HCEC 1CT (cell line): ENCODE results near the gene DCAF15.

Experiments
- DNase-seq: peaks from one replicate; pipeline ENCODE4 v3.0.0-alpha.2; 2017

Gene DCAF15

GRCh38 chr19:13995878-13996765, 43.8 kb downstream of the DCAF15 start:
- no peak for DNase-seq

DNA sequence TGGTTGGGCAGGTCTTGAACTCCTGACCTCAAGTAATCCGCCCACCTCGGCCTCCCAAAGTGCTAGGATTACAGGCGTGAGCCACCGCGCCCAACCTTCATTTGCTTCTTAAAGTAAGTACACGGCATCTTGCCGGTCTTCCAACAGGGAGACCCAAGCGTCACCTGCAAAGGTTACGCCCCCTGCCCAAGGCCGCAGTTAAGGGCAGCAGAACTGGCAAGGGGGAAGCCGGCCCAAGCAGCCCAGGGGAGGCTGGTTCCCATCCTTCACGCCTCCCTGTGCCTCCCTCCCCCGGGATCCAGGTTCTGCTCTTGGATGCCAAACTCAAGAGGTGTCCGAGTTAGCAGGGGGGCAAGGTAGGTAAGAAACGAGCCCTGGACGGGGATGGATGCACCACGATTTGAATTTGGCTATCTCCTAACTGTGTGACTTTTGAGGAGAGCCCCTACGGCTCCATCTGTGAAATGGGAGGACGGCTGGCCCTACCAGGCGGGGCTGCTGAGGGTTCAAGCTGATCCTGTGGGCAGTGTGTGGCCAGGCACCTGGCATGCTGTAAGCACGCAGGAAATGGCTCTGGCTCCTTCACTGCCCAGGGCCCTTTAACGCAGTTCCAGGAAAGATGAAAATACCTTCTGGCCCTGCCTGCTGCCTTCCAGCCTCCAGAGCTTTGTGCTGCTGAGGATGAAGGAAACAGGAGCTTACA, 44.8 kb downstream of the DCAF15 start:
- DNase-seq, result no peak

- DNase-seq, result no peak
Observed at GRCh38 chr19:13997631-13997962, 45.3 kb downstream of the DCAF15 start.

DNA sequence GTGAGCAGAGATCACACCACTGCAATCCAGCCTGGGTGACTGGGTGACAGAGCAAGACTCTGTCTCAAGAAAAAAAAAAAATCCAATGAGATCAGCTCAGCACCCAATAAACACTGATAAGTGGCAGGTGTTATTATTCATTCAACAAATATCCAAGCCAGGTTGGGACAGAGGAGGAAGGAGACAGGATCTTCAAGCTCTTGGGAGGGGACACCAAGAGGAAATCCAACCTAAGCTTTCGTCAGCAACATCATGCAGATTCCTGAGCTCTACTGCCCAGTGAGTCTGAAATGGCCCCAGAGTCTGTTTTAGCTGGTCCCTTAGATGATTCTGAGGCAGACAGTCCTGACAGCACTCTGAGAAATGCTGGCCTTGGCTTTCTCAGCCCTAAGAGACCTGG, 46.1 kb downstream of the DCAF15 start:
- DNase-seq, result no peak

DNA sequence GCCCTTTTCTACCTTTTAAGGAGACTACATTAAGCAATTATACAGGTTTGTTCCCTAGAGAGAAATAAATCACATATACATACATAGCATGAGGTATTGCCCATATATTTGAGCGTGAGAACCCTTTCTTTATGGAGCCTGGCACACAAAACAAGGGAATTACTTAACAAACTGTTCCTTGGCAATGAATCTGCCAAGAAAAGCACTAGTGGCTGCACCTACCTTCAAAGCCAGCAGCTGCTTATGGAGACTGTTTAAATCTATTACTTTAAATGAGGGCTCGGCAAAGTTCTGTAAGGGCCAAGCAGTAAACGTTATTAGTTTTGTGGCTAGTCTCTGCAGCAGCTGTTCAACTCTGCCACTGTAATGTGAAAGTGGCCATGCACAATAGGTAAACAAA, 46.8 kb downstream of the DCAF15 start:
- DNase-seq, result no peak

DNA sequence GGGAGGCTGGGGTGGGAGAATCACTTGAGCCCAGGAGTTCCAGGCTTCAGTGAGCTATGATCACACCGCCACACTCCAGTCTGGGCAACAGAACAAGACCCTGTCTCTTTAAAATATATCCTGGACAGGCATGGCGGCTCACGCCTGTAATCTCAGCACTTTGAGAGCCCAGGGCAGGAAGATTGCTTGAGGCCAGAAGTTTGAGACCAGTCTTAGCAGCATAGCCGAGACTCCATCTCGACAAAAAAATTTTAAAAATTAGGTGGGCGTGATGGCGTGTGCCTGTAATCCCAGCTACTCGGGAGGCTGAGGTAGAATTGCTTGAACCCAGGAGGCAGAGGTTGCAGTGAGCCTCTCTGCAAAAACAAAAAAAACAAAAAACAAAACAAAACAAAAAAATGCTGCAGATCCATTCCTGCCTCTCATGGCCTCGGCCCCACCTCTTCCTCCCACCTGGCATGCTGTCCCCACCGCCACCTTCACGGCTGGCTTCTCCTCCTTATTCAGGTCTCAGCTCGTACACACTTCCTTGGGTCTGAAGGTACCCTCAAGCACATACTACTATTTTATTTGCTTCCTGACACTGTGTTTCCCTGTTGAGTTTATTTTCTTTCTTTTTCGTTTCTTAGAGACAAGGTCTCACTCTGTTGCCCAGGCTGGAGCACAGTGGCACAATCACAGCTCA, 48.5 kb downstream of the DCAF15 start:
- no peak for DNase-seq

- no peak for DNase-seq
Observed at GRCh38 chr19:14002571-14003250, 50.4 kb downstream of the DCAF15 start.

DNA sequence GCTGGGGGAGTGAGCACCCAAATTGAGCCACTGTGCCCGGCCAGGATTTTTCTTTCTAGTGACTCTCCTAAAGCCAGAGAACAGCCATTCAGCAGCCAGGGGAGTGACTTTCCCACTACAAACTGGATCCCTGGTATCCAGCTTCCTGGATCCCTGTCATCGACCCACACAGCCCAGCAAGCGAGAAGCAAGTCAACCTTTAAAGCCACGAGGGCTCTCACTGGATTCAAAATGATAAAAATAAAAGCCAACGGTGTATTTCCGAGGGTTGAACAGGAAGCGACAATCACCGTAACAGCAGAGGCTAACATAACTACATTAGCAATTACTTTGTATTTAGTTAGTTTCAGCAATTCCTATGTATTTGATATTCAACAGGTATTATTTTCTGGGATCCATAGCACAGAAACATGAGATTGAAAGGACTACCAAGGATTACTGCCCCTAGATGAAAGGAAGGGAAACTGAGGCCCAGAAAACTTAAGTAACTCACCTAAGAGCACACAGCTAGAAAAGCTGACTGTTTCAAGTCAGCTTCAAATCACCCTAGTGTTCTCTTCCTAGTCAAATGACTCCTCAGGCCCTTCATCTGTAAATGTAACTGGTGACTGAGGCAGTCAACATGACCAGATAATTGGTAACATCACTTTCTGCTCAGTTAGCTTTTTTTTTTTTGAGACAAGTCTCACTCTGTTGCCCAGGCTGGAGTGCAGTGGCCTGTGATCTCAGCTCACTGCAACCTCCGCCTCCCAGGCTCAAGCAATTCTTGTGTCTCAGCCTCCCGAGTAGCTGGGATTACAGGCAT, 51.1 kb downstream of the DCAF15 start:
- DNase-seq, result no peak

GRCh38 chr19:14004619-14005348, 52.5 kb downstream of the DCAF15 start:
- no peak for DNase-seq

- peak; percentile 71 for DNase-seq
Observed at GRCh38 chr19:14005349-14006084, 53.2 kb downstream of the DCAF15 start.

DNA sequence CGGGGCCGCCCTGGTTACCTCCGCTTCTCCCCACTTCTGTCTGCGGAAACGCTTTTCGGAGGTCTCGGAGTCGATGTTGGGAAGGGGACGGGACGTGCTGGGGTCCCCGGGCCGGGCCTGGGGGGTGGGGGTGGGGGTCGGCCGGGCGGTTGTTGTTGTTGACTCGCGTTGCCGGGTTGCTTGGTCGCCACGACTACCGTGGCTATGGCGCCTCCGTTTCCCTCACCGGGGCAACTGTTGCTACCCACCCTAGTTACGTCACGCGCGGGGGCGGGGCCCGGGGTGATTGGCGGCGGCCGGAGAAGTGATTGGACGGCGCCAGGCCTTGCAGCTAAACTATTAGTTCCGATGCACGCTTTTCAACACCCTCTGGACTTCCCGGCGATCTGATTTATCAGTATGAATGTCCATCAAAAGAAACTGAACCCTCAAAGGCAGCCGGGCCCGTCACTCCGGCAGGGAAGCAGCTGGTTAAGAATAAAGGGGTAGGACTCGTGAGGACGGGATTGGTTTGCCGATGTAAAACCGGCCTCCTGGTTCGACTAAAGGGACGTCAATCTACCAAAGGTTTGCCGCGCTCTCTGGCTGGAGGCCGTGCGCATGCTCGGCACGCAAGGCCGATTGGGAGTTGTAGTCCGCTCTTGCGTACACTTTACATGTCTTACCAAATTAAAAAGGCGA, 53.9 kb downstream of the DCAF15 start, which contains the start of gene RFX1:
Gene RFX1 (minus strand): TSS at position 236 of the 681 bp plus-strand sequence. CDS start 12,477 bp downstream, outside the sequence.
- DNase-seq, result peak; percentile 100

- DNase-seq, result no peak
Observed at GRCh38 chr19:14006766-14007562, 54.7 kb downstream of the DCAF15 start.
